SU-DHL-6 (cell line): ENCODE measurements around the gene ARTN.

ENCODE experiments used
- CTCF ChIP-seq: fragments of 200-600 bp; sonication (generic); IDR thresholded peaks from one replicate; pipeline ENCODE4 v1.5.1; 2017; ENCODE audit warnings: antibody characterized with exemption, mild to moderate bottlenecking, low read length, moderate library complexity; ENCODE audit not compliant: insufficient read depth, poor library complexity, severe bottlenecking
- EZH2phosphoT487 ChIP-seq: fragments of 200-600 bp; sonication (generic), shearing (Covaris generic); conservative IDR thresholded peaks from 2 replicates; pipeline ENCODE4 v1.6.1; 2018; ENCODE audit warnings: mild to moderate bottlenecking, antibody characterized with exemption, low read length, moderate library complexity, mixed read lengths

GRCh38 chr1:43983253-43983899, 49.8 kb downstream of the ARTN start:
- TF ChIP-seq CTCF (no peak), EZH2phosphoT487 (no peak)
